Spleen (tissue), 11 donors: ENCODE results near the gene EIF4A2. TPM values are rescaled to one million over a fixed set of nuclear protein-coding genes. Genes with fewer than 3 reads are reported as not detected.
"Not testable (repeated sequence)": the region's sequence is repeated elsewhere in the genome, so short reads cannot be mapped to it uniquely, and the experiment has no call there.

Source experiments
- DNase-seq: peaks from one replicate; pipeline ENCODE4 v3.0.0-alpha.2; 2020
- H3K27ac ChIP-seq, 8 donors: fragments of 200-600 bp; sonication (generic) in 7 of 8; 1 replicate in 4 of 8; 2 replicates in 4 of 8; pipeline versions ENCODE4 v1.5.0 to v1.8.0; 2016 to 2021; ENCODE audit warnings: inconsistent platforms in 4 of 8, mild to moderate bottlenecking in 4 of 8, moderate library complexity in 1 of 8
- H3K27me3 ChIP-seq, 7 donors: fragments of 200-600 bp; sonication (generic) in 6 of 7; replicated peaks in 1 of 7; 1 replicate in 4 of 7; 2 replicates in 3 of 7; pipeline versions ENCODE4 v1.5.0 to v1.8.0; 2016 to 2021; ENCODE audit warnings: inconsistent platforms in 3 of 7, mild to moderate bottlenecking in 1 of 7
- H3K36me3 ChIP-seq, 6 donors: fragments of 200-600 bp; sonication (generic) in 5 of 6; 1 replicate in 4 of 6; 2 replicates in 2 of 6; pipeline versions ENCODE4 v1.5.0 to v1.8.0; 2016 to 2021; ENCODE audit warnings: inconsistent platforms in 2 of 6
- H3K4me1 ChIP-seq, 6 donors: fragments of 200-600 bp; sonication (generic) in 5 of 6; 1 replicate in 3 of 6; 2 replicates in 3 of 6; pipeline versions ENCODE4 v1.5.0 to v1.8.0; 2016 to 2021; ENCODE audit warnings: inconsistent platforms in 3 of 6
- H3K4me3 ChIP-seq, 8 donors: fragments of 200-600 bp; sonication (generic) in 7 of 8; 1 replicate in 4 of 8; 2 replicates in 4 of 8; pipeline versions ENCODE4 v1.5.0 to v1.8.0; 2016 to 2021; ENCODE audit warnings: inconsistent platforms in 4 of 8, mild to moderate bottlenecking in 4 of 8, moderate library complexity in 2 of 8
- H3K9me3 ChIP-seq, 8 donors: fragments of 200-600 bp; sonication (generic) in 7 of 8; 1 replicate in 4 of 8; 2 replicates in 4 of 8; pipeline versions ENCODE4 v1.5.0 to v1.8.0; 2016 to 2021; ENCODE audit warnings: inconsistent platforms in 4 of 8
- POLR2A ChIP-seq, 3 donors: fragments of 450-650 bp; IDR thresholded peaks; one replicate each; pipeline ENCODE4 v1.5.1; 2017; ENCODE audit warnings: antibody characterized with exemption in 3 of 3, mild to moderate bottlenecking in 1 of 3
- POLR2AphosphoS5 ChIP-seq, 3 donors: sonication (generic); formaldehyde crosslinking; IDR thresholded peaks; one replicate each; pipeline ENCODE4 v1.5.1; 2017; ENCODE audit warnings: antibody characterized with exemption in 3 of 3
- WGBS, 5 donors: extraction: QIAGEN DNeasy Blood & Tissue Kit in 3 of 5; methylation state at CpG; one replicate each; pipeline versions ENCODE4 v1.1.5 to v1.1.7; 2013 to 2018; 5-methylcytosine and 5-hydroxymethylcytosine counted together
- intact Hi-C: fragments of 100-400 bp; cut with DNase I; formaldehyde crosslinking; loops from one replicate; pipeline ENCODE4 v1.15.0; 2023; ENCODE audit warnings: low total_unique reads
- polyA plus RNA-seq, 3 donors: library from polyadenylated mRNA; stranded (reverse); fragments of 200-250 nt; gene quantifications; one replicate each; pipeline ENCODE4 v1.2.1, GENCODE V29; 2013
- total RNA-seq, 7 donors: library from RNA; depleted of rRNA in 3 of 7; stranded (reverse); fragments of >200 nt in 3 of 7; fragmentation: NEBNext Ultra II Directional in 4 of 7; extraction: Animal tissue kit (Norgen Biotek cat#: 25700) in 4 of 7; gene quantifications; one replicate each; pipeline versions ENCODE4 v1.1.0 to v1.2.1, GENCODE V29; 2016 to 2021
- TF ChIP-seq, protein P1 (sequence below), 11 experiments: fragments of 200-600 bp in 7 of 11; fragments of 450-650 bp in 4 of 11; sonication (generic) in 4 of 11; IDR thresholded peaks in 8 of 11; conservative IDR thresholded peaks in 3 of 11; 1 replicate in 7 of 11; 2 replicates in 4 of 11; pipeline versions ENCODE4 v1.4.0 to v1.8.0; 2016 to 2021; ENCODE audit warnings: antibody characterized with exemption in 11 of 11, inconsistent platforms in 4 of 11, mild to moderate bottlenecking in 1 of 11
- donor health status: healthy with polysubstance abuse.
- donor health status: DM: no; HTN: no; CAD: no; lungs with moderate emphysema.
- donor health status: DM: no; HTN: no; CAD: no.
- donor health status: Bipolar disorder and iron deficiency.
- donor health status: healthy.
- donor health status: DM: no; HTN: no; CAD: no.
- donor health status: DM: yes; HTN: yes; CAD: no.

The EIF4A2 gene
- total and polyA plus RNA-seq, 10 donors: 255 to 512 (median 357) TPM

- intact Hi-C loops: no loop called here
- H3K36me3 ChIP-seq: peaks cover 0 to 100% (median 69%) of the 10 kb centered on the region in 6 donors
Measured at GRCh38 chr3:186790261-186790981, 7.0 kb downstream of the EIF4A2 start.

DNA sequence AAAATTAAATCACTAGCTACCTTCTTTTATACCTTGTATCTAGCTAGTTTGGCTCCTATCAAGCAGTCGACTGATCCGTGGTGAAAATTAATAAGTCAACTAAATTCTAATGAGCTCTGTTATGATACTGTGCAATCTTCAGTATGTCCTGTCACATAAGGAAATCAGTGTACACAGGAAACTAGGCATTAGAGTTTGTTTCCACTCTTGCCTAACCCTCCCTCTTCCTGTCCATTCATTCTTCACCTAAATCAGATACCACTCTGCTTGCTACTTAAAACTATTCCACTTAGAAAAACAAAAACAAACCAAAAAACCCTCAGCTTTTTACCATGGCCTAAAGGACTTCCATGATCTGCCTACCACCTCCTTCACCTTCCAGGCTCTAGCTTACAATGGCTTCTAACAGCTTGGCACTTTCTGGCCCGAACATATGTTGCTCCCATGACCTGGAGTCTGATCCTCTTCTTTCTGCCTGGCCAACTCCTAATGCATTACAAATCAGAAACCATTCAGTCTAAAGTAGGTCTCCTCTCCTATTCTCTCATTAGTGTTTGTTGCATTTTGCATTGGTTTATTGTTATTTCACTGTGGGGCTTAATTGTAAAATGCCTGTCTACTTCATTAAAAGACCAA lies 15.0 kb downstream of the EIF4A2 start:
- intact Hi-C loops: no loop called here
- no peak for DNase-seq
- H3K27ac ChIP-seq: no peak overlapping the region
- no peaks in the 10 kb centered on the region for H3K27me3 ChIP-seq
- TF ChIP-seq POLR2AphosphoS5 (IDR thresholded peaks at IDR 0.05) (no peak), POLR2A (IDR thresholded peaks at IDR 0.05) (no peak)
- TF ChIP-seq, protein P1, sequence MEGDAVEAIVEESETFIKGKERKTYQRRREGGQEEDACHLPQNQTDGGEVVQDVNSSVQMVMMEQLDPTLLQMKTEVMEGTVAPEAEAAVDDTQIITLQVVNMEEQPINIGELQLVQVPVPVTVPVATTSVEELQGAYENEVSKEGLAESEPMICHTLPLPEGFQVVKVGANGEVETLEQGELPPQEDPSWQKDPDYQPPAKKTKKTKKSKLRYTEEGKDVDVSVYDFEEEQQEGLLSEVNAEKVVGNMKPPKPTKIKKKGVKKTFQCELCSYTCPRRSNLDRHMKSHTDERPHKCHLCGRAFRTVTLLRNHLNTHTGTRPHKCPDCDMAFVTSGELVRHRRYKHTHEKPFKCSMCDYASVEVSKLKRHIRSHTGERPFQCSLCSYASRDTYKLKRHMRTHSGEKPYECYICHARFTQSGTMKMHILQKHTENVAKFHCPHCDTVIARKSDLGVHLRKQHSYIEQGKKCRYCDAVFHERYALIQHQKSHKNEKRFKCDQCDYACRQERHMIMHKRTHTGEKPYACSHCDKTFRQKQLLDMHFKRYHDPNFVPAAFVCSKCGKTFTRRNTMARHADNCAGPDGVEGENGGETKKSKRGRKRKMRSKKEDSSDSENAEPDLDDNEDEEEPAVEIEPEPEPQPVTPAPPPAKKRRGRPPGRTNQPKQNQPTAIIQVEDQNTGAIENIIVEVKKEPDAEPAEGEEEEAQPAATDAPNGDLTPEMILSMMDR (IDR thresholded peaks at IDR 0.05 in 8 of 11, conservative IDR thresholded peaks at IDR 0.05 in 3 of 11): no peak
- no peak overlapping the region for H3K4me3 ChIP-seq
- H3K36me3 ChIP-seq: peaks cover 0 to 100% (median 30%) of the 10 kb centered on the region in 6 donors
- H3K4me1 ChIP-seq: peaks cover 0 to 14% (median 2%) of the 10 kb centered on the region in 6 donors
- 75 to 87% (median 83%) methylated on average over 3 of the region's 3 CpGs for WGBS, 5 donors
- no peaks in the 10 kb centered on the region for H3K9me3 ChIP-seq

More at GRCh38 chr3:186790261-186790981, 7.0 kb downstream of the EIF4A2 start:
- H3K9me3 ChIP-seq: no peaks in the 10 kb centered on the region
- 71 to 83% (median 75%) methylated on average over 8 of the region's 8 CpGs for WGBS, 5 donors
- no peak overlapping the region for H3K27ac ChIP-seq
- H3K4me1 ChIP-seq: peaks cover 29 to 49% (median 42%) of the 10 kb centered on the region in 6 donors
- DNase-seq: no peak
- TF ChIP-seq POLR2AphosphoS5 (IDR thresholded peaks at IDR 0.05): peak in 1 of 3 donors; percentile 80
- TF ChIP-seq POLR2A (IDR thresholded peaks at IDR 0.05): no peak
- no peak overlapping the region for H3K4me3 ChIP-seq
- no peaks in the 10 kb centered on the region for H3K27me3 ChIP-seq

DNA sequence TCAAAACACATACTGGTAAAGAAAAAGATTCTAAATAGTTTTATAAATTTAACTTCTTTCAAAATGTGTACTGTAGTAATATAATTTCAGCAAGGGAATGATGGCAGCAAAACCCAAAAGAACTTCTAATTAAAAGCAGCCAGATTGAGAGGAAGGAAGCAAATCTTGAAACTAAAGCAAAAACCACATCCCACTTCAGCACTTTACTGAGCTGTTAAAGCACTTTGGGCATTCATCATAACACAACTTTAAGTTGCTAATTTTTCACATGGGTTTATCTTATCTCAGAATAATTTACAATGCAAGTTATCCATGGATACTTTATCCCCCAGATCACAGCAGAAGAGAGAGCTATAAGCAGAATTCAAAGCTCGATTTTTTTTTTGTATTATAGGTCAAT lies 16.9 kb downstream of the EIF4A2 start:
- Histone ChIP-seq H3K4me1 (peaks cover under 1 to 23% (median 9%) of the 10 kb centered on the region in 6 donors), H3K27ac (no peak overlapping the region), H3K36me3 (peaks cover 0 to 93% (median 25%) of the 10 kb centered on the region in 6 donors), H3K4me3 (no peak overlapping the region), H3K9me3 (no peaks in the 10 kb centered on the region), H3K27me3 (no peaks in the 10 kb centered on the region)
- TF ChIP-seq POLR2AphosphoS5 (IDR thresholded peaks at IDR 0.05) (no peak), POLR2A (IDR thresholded peaks at IDR 0.05) (no peak)
- TF ChIP-seq, protein P1 (IDR thresholded peaks at IDR 0.05 in 8 of 11, conservative IDR thresholded peaks at IDR 0.05 in 3 of 11): no peak
- intact Hi-C loops: no loop called here
- no peak for DNase-seq
- 88 to 100% (median 96%) methylated on average over 1 of the region's 1 CpG for WGBS, 5 donors

- DNase-seq: no peak
- 73 to 88% (median 80%) methylated on average over 3 of the region's 3 CpGs for WGBS, 5 donors
- intact Hi-C loops: no loop called here
Measured at GRCh38 chr3:186802701-186803100, 19.3 kb downstream of the EIF4A2 start.

DNA sequence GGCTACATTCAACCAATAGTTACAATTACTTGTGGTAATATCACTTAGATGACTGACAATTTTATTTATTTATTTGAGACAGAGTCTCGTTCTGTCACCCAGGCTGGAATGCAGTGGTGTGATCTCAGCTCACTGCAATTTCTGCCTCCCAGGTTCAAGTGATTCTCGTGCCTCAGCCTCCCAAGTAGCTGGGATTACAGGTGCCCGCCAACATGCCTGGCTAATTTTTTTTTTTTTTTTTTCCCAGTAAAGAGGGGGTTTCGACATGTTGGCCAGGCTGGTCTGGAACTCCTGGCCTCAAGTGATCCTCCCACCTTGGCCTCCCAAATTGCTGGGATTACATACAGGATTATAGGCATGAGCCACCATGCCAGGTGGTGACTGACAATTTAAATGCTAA lies 20.1 kb downstream of the EIF4A2 start:
- Histone ChIP-seq H3K36me3 (peaks cover 0 to 61% (median 16%) of the 10 kb centered on the region in 6 donors), H3K4me1 (peaks cover 8 to 40% (median 22%) of the 10 kb centered on the region in 6 donors)
- H3K4me3 ChIP-seq, intact Hi-C loops, H3K27ac ChIP-seq, H3K9me3 ChIP-seq, DNase-seq, H3K27me3 ChIP-seq: not testable (repeated sequence)
- WGBS, 5 donors: 94 to 98% (median 97%) methylated on average over 4 of the region's 4 CpGs

More at GRCh38 chr3:186802701-186803100, 19.3 kb downstream of the EIF4A2 start:
- no peak for TF ChIP-seq POLR2A (IDR thresholded peaks at IDR 0.05)
- no peak for TF ChIP-seq POLR2AphosphoS5 (IDR thresholded peaks at IDR 0.05)
- TF ChIP-seq, protein P1 (IDR thresholded peaks at IDR 0.05 in 8 of 11, conservative IDR thresholded peaks at IDR 0.05 in 3 of 11): no peak
- Histone ChIP-seq H3K27me3 (no peaks in the 10 kb centered on the region), H3K4me3 (no peak overlapping the region), H3K36me3 (peaks cover 0 to 69% (median 16%) of the 10 kb centered on the region in 6 donors), H3K4me1 (peaks cover 8 to 43% (median 22%) of the 10 kb centered on the region in 6 donors), H3K9me3 (no peaks in the 10 kb centered on the region), H3K27ac (no peak overlapping the region)
